Astrocyte of the spinal cord (primary cell): Measurements from ENCODE around the gene C12orf43.
A peak's percentile ranks its signal among the peaks of the same experiment; 100 is the strongest.
"Not testable (repeated sequence)": the region's sequence is repeated elsewhere in the genome, so short reads cannot be mapped to it uniquely, and the experiment has no call there.

Source experiments
- DNase-seq: peaks from one replicate; pipeline ENCODE4 v3.0.0; 2011; ENCODE audit warnings: low read depth, low spot score
- H3K4me3 ChIP-seq: 2 replicates; pipeline ENCODE4 v1.5.1; 2011; ENCODE audit warnings: low read depth, mild to moderate bottlenecking, low read length, moderate library complexity
- in situ Hi-C: cut with HindIII; loops from 2 replicates; pipeline ENCODE4 v1.10.0; 2017; ENCODE audit warnings: low sequenced_read_pairs
- TF ChIP-seq, protein P1 (sequence below): IDR thresholded peaks from 2 replicates; pipeline ENCODE4 v1.5.1; 2012; ENCODE audit warnings: low read depth, mild to moderate bottlenecking, low read length, inconsistent platforms

C12orf43 gene, protein sequence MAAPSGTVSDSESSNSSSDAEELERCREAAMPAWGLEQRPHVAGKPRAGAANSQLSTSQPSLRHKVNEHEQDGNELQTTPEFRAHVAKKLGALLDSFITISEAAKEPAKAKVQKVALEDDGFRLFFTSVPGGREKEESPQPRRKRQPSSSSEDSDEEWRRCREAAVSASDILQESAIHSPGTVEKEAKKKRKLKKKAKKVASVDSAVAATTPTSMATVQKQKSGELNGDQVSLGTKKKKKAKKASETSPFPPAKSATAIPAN

DNA sequence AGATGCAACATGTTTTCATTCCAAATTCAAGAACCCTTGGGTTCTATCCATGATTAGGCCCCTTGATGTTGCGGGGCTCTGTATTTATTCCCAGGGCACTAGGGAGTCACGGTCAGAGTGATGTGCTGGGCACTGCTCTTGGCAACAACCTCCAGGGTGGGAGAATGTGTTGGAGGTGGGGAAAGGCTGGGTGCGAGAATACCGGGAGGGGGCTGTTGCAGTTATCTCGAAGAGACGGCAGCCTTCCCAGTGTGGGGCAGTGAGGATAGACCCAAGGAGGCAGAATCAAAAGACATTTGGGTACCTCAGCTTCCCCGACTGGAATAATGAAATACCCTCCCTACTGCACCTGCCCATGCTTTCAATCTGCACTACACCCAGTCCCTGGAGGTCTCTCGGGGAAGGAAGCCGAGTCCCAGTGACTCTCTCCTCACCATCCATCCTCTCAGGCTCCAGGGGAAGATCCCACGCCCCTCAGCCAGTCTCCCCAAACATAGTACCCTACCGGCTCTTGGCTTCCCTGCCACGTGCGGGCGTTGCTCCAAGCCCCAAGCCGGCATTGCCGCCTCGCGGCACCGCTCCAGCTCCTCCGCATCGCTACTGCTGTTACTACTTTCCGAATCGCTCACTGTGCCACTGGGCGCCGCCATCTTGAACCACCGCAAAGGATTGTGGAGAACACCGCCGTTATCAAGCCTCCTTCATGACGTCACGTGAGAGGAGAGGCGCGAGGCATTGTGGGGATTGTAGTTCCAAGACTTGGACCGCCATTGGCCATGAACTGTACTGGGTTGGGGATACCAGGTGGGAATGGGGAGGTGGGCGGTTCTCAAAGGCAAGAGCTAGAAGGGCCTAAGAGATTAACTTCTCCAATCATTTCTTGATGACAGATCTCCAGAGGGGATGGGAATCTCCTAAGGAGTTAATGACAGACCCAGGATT is at the start of gene C12orf43:
Gene C12orf43, minus strand, starts transcription at position 663 of the 942 bp plus-strand sequence. Its CDS starts 13 bp downstream, at position 650.
- in situ Hi-C loops, result no loop called here
- H3K4me3 ChIP-seq, result peak within 1 kb of the TSS; percentile 91
- TF ChIP-seq, protein P1, sequence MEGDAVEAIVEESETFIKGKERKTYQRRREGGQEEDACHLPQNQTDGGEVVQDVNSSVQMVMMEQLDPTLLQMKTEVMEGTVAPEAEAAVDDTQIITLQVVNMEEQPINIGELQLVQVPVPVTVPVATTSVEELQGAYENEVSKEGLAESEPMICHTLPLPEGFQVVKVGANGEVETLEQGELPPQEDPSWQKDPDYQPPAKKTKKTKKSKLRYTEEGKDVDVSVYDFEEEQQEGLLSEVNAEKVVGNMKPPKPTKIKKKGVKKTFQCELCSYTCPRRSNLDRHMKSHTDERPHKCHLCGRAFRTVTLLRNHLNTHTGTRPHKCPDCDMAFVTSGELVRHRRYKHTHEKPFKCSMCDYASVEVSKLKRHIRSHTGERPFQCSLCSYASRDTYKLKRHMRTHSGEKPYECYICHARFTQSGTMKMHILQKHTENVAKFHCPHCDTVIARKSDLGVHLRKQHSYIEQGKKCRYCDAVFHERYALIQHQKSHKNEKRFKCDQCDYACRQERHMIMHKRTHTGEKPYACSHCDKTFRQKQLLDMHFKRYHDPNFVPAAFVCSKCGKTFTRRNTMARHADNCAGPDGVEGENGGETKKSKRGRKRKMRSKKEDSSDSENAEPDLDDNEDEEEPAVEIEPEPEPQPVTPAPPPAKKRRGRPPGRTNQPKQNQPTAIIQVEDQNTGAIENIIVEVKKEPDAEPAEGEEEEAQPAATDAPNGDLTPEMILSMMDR, result no peak
- peak; percentile 85 for DNase-seq

DNA sequence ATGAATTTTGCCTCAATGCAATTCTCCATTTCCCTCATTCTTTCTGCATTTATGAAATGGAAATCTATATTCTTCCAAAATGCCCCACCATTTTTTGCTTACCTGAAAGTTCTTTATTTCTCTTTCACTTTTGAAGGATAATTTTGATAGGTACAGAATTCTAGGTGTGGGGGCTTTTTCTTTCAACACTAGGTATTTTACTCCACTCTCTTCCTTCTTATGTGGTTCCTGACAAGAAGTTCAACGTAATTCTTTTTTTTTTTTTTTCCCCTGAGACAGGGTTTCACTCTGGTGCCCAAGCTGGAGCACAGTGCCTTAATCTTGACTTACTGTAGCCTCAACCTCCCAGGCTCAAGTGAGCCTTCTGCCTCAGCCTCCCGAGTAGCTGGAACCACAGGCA is 49.1 kb upstream of the C12orf43 start:
- TF ChIP-seq, protein P1, result no peak
- H3K4me3 ChIP-seq, result no peak overlapping the region
- DNase-seq, result no peak
- in situ Hi-C loops, result no loop called here

DNA sequence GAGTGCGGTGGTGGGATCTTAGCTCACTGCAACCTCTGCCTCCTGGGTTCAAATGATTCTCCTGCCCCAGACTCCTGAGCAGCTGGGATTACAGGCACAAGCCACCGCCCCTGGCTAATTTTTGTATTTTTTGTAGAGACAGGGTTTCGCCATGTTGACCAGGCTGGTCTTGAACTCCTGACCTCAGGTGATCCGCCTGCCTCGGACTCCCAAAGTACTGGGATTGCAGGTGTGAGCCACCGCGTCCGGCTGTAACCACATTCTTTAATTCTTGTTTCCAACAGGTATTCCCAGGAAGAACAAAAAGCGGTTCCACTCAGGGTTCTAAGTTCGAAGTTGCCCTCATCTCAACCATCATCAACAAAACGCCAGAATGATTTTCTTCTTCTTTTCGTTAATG is 48.3 kb upstream of the C12orf43 start:
- H3K4me3 ChIP-seq, DNase-seq, in situ Hi-C loops: not testable (repeated sequence)

DNA sequence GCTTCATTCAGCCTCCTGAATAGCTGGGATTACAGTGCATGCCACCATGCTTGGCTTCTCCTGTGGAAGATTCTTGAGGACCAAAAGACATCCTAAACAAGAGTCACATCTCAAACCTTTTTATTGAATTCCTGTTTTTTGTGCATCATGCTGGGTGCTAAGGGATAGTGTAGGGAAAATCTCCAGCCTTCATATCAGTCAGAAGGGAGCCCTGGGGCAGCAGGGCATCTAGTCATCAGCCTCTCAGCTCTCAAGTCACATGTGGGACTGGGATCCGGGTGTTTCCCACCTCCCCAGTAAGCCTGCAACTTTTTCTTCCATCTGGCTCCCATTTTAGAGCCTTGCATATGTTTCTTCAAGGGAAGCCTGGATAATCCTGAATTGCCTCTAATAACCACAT is 47.8 kb upstream of the C12orf43 start:
- H3K4me3 ChIP-seq, result no peak overlapping the region
- no peak for DNase-seq
- in situ Hi-C loops, result no loop called here
- TF ChIP-seq, protein P1, result no peak

DNA sequence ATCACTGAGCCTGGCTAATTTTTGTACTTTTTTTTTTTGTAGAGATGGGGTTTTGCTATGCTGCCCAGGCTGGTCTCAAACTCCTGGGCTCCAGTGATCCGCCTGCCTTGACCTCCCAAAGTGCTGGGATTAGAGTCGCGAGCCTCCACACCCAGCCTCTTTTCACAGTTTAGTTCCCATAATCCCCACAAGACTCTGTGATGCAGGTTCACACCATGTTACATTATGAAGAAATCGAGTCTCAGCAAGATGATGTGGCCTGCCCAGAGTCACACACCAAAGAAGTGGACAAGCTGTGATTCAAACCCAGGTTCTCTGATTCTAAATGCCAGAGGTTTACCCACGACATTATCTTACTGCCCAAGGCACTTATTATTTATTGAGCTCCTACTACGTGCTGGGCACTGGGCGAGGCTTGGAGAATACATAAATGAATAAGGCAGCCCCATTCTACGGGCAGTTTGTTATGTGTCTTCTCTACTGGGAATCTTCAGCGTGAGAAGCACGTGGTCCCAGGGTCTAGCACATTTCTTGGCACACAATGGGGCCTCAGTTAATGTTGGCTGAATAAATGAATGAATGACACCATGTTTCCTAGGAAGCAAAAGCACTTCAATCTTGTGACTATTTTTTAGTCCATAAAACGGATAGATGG is 46.2 kb upstream of the C12orf43 start:
- H3K4me3 ChIP-seq, result no peak overlapping the region
- TF ChIP-seq, protein P1, result no peak
- in situ Hi-C loops, result no loop called here
- no peak for DNase-seq

DNA sequence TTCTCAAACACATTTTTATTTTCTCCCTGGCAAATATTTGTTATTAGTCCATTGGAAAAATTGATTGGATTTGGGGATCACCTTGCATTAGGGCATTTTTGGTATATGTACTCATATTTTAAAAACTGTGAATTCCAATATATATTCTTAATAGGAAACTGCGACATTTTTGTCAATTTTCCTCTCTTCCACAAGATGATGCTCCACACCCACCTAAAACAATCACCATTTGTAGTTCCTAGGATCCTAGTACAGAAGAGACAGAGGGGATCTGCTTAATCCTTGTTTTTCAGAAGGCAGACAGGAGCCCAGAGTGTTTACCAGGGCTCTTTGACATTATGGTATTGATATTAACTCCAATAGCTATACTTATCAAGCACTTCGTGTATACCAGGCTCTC is 45.5 kb upstream of the C12orf43 start:
- H3K4me3 ChIP-seq, result no peak overlapping the region
- DNase-seq, result no peak
- TF ChIP-seq, protein P1, result peak; percentile 12
- in situ Hi-C loops, result no loop called here
